Measurements from ENCODE around the gene LYPD1. TPM values are rescaled to one million over a fixed set of nuclear protein-coding genes. Genes with fewer than 3 reads are reported as not detected.

The LYPD1 gene
- total RNA-seq, 1 experiment from 2014 or later = 13.8 TPM

DNA sequence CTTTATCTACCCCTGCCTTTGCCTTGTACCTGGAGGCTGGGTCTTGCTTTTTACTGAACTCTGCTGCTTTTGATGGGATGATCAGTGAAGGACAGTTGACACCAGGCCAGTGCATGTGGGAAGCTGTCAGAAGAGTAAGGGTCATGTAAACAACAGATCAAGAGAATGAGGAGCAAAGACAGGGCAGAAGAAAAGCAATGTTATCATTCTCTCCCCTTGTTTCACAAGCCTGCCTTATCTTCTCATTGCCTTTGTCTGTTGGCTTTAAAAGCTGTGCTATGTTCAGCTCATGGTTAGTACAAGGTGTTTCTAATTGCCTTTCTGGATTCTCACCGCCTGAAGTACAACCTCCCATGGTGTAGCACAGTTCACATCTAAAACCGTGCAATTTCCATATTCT lies 27.6 kb downstream of the LYPD1 start:
- Histone ChIP-seq H3K4me1 (ENCODE audit: insufficient read depth, low read length, poor library complexity, severe bottlenecking) (no peaks in the 10 kb centered on the region), H3K4me3 (ENCODE audit: low read depth, low read length, poor library complexity, severe bottlenecking) (no peak overlapping the region), H3K36me3 (ENCODE audit: insufficient read depth, low read length, poor library complexity, severe bottlenecking) (no peaks in the 10 kb centered on the region), H3K27me3 (replicated peaks; ENCODE audit: insufficient read depth, low read depth, low read length, poor library complexity) (no peaks in the 10 kb centered on the region), H3K9me3 (ENCODE audit: low read depth, low read length, poor library complexity, severe bottlenecking) (no peaks in the 10 kb centered on the region), H3K27ac (ENCODE audit: low read depth, low read length, poor library complexity, severe bottlenecking) (no peak overlapping the region)
- TF ChIP-seq, protein P1, sequence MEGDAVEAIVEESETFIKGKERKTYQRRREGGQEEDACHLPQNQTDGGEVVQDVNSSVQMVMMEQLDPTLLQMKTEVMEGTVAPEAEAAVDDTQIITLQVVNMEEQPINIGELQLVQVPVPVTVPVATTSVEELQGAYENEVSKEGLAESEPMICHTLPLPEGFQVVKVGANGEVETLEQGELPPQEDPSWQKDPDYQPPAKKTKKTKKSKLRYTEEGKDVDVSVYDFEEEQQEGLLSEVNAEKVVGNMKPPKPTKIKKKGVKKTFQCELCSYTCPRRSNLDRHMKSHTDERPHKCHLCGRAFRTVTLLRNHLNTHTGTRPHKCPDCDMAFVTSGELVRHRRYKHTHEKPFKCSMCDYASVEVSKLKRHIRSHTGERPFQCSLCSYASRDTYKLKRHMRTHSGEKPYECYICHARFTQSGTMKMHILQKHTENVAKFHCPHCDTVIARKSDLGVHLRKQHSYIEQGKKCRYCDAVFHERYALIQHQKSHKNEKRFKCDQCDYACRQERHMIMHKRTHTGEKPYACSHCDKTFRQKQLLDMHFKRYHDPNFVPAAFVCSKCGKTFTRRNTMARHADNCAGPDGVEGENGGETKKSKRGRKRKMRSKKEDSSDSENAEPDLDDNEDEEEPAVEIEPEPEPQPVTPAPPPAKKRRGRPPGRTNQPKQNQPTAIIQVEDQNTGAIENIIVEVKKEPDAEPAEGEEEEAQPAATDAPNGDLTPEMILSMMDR (conservative IDR thresholded peaks at IDR 0.05; ENCODE audit: low read depth, low read length) = no peak
- TF ChIP-seq EZH2 (IDR thresholded peaks at IDR 0.05; ENCODE audit: borderline replicate concordance, low read depth, low read length, poor library complexity, severe bottlenecking) = no peak
- POLR2A ChIA-PET (ENCODE audit: low non-redundant PET) = no interaction called here
- no peak for DNase-seq (ENCODE audit: low spot score)
- BruUV-seq (replicated peaks) = no TSS peak
- intact Hi-C loops (cut with micrococcal nuclease; ENCODE audit: unreplicated experiment) = no loop called here
- CTCF ChIA-PET = no interaction called here

DNA sequence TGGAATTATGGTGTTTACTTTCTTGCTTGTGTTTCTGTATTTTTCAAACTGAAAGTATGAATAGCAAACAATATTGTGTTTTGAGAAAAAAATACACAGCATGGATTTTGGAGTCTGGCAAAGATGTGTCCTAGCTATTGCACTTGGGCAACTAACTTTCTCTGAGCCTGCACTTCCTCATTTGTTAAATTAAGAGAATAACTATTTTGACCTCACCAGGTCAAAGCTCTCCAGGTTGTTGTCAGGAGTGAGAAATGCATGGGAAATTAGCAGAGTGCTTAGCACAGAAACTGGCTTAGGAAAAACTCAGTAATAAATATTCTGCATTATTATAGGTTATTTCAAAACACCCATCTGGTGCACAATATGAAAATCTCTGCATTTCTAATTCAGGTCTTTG lies 28.2 kb downstream of the LYPD1 start:
- Histone ChIP-seq H3K27me3 (replicated peaks; ENCODE audit: insufficient read depth, low read depth, low read length, poor library complexity) (no peaks in the 10 kb centered on the region), H3K27ac (ENCODE audit: low read depth, low read length, poor library complexity, severe bottlenecking) (no peak overlapping the region), H3K9me3 (ENCODE audit: low read depth, low read length, poor library complexity, severe bottlenecking) (no peaks in the 10 kb centered on the region), H3K4me3 (ENCODE audit: low read depth, low read length, poor library complexity, severe bottlenecking) (no peak overlapping the region), H3K36me3 (ENCODE audit: insufficient read depth, low read length, poor library complexity, severe bottlenecking) (no peaks in the 10 kb centered on the region), H3K4me1 (ENCODE audit: insufficient read depth, low read length, poor library complexity, severe bottlenecking) (no peaks in the 10 kb centered on the region)
- CTCF ChIA-PET = no interaction called here
- intact Hi-C loops (cut with micrococcal nuclease; ENCODE audit: unreplicated experiment) = no loop called here
- POLR2A ChIA-PET (ENCODE audit: low non-redundant PET) = no interaction called here
- no peak for DNase-seq (ENCODE audit: low spot score)
- no TSS peak for BruUV-seq (replicated peaks)
- no peak for TF ChIP-seq EZH2 (IDR thresholded peaks at IDR 0.05; ENCODE audit: borderline replicate concordance, low read depth, low read length, poor library complexity, severe bottlenecking)
- TF ChIP-seq, protein P1 (conservative IDR thresholded peaks at IDR 0.05; ENCODE audit: low read depth, low read length) = no peak

DNA sequence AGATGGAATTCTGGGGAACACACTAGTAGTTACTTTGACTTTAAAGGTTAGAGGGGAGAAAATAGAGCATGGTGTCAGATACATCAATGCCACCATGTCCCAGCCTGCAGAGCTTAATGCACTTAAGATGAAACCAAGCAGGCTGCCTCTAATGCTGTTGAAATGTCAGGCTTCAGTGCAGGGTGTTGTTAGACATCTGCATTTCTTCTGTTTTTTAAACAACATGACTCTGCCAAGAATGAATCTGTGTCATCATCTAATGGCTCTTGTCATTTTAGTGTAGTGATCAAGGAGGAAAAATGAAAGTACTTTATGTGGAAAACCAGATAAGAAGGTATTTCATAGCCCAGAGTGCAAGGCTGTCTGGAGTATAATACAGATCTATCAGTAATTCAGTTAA lies 29.9 kb downstream of the LYPD1 start:
- TF ChIP-seq EZH2 (IDR thresholded peaks at IDR 0.05; ENCODE audit: borderline replicate concordance, low read depth, low read length, poor library complexity, severe bottlenecking) = no peak
- TF ChIP-seq, protein P1 (conservative IDR thresholded peaks at IDR 0.05; ENCODE audit: low read depth, low read length) = no peak

More for the DNA sequence above, 29.9 kb downstream of the LYPD1 start:
- Histone ChIP-seq H3K4me3 (ENCODE audit: low read depth, low read length, poor library complexity, severe bottlenecking) (no peak overlapping the region), H3K36me3 (ENCODE audit: insufficient read depth, low read length, poor library complexity, severe bottlenecking) (no peaks in the 10 kb centered on the region), H3K4me1 (ENCODE audit: insufficient read depth, low read length, poor library complexity, severe bottlenecking) (no peaks in the 10 kb centered on the region), H3K27me3 (replicated peaks; ENCODE audit: insufficient read depth, low read depth, low read length, poor library complexity) (no peaks in the 10 kb centered on the region), H3K27ac (ENCODE audit: low read depth, low read length, poor library complexity, severe bottlenecking) (no peak overlapping the region), H3K9me3 (ENCODE audit: low read depth, low read length, poor library complexity, severe bottlenecking) (no peaks in the 10 kb centered on the region)
- CTCF ChIA-PET = no interaction called here
- POLR2A ChIA-PET (ENCODE audit: low non-redundant PET) = no interaction called here
- intact Hi-C loops (cut with micrococcal nuclease; ENCODE audit: unreplicated experiment) = no loop called here
- BruUV-seq (replicated peaks) = no TSS peak
- no peak for DNase-seq (ENCODE audit: low spot score)

Data from A673 (cell line).